GM18517 (cell line): ENCODE results near the gene LAMC2.

Experiments used
- ATAC-seq: cut with Tn5 transposase; IDR thresholded peaks from one replicate; pipeline ENCODE4 v1.9.1; 2021; ENCODE audit warnings: mild to moderate bottlenecking, moderate library complexity; ENCODE audit not compliant: unreplicated experiment

Gene LAMC2

GRCh38 chr1:183282101-183282855 is 96.2 kb downstream of the LAMC2 start:
- ATAC-seq, result no peak

GRCh38 chr1:183283286-183283685 is 97.2 kb downstream of the LAMC2 start:
- no peak for ATAC-seq

GRCh38 chr1:183284086-183284485 is 98.0 kb downstream of the LAMC2 start:
- ATAC-seq, result no peak

DNA sequence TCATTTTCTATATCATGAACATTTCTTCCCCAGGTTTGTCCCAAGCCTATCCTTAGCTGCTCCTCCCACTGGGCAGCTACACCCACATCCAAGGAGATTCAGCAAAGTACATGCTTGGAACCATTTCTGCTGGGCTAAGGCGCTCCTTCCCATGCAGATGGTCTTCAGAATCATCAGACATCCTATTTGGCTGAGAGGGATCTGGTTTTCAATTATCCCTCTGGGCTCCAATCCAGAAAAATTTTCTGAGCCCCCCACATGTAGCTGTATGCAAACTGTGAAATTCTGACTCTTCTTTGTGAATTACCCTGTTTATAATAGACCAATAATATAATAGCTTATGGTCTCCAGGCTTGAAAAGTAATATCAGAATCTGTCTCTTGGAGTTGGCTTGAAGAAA is 99.2 kb downstream of the LAMC2 start:
- ATAC-seq, result no peak

DNA sequence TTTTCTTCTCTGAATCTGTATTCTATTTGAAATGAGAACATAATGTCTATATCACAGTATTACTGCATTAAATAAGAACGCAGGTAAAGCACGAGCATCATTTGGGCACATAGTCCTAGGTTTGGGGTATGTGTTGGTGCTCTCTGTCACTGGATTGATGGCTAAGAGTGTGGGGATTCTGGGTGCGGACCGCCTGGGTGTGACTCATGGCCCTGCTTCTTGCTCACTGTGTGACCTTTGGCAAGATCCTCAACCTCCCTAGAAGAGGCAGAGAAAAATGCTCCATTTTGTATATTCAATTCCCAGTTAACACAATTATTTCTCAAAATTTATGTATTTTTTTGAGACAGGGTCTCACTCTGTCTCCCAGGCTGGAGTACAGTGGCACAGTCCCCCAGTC is 99.7 kb downstream of the LAMC2 start:
- no peak for ATAC-seq

GRCh38 chr1:183287191-183287675 is 101.2 kb downstream of the LAMC2 start:
- ATAC-seq, result no peak

- ATAC-seq, result no peak
Observed at GRCh38 chr1:183288583-183288982, 102.5 kb downstream of the LAMC2 start.

DNA sequence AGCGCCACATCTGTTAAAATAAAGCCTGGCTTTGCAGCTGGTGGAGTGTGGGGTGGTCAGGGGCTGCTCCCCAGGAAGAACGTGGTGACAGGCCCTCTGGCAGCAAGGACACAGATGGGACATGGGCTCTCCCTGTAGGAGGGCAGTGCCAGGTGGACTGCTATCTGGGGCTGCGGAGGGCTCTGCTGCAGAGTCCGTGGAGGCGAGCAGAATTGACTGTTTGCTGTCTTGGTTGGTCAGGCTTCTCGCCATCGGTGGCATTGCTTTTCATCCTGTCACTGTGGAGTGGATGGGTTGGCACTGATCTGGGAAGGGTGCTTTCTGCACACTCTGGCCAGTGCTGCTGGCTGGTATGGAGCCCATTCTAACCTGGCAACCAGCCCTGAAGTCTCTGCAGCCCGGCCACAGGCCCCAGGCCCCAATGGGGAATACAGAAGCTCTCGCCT is 103.0 kb downstream of the LAMC2 start:
- no peak for ATAC-seq

DNA sequence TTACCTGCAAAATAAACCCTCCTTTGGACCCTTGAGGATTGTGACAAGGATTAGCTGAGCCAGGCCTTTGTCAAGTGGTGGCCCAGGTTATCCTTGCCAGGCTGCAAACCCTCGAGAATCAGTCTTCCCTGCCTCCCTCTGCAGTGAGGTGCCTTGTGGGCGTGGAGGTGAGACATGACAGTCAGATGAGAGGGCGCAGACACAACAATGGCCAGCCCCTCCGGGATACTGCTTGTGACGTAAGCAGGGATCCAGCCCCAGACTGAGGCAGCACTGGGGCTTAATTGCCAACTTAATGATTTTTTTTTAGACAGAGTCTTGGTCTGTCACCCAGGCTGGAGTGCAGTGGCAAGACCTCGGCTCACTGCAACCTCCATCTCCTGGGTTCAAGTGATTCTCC is 104.6 kb downstream of the LAMC2 start:
- no peak for ATAC-seq

DNA sequence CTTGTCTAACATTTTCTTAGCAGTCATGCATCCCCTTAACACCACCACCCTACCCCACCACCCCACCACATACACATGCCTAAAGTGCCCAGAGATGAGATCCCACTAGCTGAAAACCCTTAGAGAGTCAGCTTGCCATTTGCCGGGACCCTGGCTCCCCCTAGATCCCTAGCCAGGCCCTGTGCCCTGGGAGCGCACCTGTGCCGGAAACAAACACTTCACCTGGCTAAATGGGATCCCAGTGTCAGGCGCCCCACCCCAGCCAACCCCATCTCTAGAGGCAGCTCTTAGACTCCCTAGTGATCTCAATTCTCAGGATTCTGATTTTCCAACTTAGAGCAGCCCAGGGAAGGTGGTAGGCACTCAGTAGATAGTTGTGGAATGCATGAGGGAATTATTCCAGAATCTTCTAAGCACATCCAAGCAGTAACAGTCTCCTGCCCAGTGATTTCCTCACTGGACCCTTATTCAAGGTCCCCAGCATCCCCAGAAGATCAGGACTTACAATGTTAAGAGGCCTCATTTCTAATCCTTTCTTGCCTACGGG is 105.2 kb downstream of the LAMC2 start:
- no peak for ATAC-seq

GRCh38 chr1:183291802-183292514 is 105.9 kb downstream of the LAMC2 start:
- no peak for ATAC-seq

DNA sequence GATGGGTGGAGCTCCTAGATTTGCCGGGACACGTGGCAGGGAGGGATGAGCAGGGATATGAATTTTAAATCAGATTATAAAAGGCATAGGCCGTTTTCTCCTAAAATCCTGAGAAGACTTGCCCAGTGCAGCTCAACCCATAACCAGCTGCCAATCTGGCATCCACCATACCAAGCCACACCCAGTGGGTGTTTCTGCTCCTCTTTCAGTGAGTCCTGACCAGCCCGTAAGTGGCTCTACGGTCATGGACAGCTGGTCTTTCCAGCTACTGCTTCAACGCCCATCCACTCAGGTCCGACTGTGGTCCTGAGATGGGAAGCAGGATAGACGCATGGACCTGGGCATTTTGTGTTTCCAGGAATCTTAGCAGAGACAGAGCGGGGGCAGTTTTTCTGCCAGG is 107.2 kb downstream of the LAMC2 start:
- no peak for ATAC-seq

DNA sequence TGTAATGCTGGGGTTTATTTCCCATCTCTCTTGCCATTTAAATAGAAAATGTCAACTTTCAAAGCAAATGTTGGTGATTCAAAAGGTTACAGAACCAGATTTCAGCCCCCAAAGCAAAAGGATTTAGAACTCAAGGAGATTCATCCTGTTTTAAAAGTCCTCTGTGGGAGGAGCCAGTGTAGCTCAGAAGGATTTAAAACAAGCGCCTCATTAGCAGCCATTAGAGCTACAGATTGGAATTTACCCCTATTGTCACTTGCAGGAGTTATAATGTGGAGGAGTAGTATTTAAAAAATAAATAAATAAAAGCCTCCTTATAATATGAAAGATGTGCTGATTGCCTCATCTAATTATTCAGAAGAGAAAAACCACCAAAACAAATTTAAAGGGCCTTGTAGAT is 107.8 kb downstream of the LAMC2 start:
- no peak for ATAC-seq
